Kasumi-1 (cell line): ENCODE data around the gene TCERG1L.
"Not testable (repeated sequence)": the region's sequence is repeated elsewhere in the genome, so short reads cannot be mapped to it uniquely, and the experiment has no call there.

Experiments used
- DNase-seq, 2 experiments: peaks; one replicate each; lab custom pipeline; 2025; lab: John Stamatoyannopoulos, UW

Gene TCERG1L

DNA sequence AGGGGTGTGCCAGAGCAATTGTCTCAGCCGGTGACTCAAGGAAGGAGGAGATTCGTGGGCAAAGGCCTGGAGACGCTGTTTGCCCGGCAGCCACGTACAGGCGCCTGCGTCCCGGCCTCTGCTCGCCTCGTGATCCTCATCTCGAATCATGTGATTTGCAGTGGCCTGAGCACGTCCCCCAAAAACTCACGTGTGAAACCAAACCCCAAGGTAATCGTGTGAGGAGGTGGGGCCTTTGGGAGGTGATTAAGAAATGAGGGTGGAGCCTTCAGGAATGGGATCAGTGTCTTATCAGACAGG lies 226.8 kb downstream of the TCERG1L start:
- DNase-seq = no peak

DNA sequence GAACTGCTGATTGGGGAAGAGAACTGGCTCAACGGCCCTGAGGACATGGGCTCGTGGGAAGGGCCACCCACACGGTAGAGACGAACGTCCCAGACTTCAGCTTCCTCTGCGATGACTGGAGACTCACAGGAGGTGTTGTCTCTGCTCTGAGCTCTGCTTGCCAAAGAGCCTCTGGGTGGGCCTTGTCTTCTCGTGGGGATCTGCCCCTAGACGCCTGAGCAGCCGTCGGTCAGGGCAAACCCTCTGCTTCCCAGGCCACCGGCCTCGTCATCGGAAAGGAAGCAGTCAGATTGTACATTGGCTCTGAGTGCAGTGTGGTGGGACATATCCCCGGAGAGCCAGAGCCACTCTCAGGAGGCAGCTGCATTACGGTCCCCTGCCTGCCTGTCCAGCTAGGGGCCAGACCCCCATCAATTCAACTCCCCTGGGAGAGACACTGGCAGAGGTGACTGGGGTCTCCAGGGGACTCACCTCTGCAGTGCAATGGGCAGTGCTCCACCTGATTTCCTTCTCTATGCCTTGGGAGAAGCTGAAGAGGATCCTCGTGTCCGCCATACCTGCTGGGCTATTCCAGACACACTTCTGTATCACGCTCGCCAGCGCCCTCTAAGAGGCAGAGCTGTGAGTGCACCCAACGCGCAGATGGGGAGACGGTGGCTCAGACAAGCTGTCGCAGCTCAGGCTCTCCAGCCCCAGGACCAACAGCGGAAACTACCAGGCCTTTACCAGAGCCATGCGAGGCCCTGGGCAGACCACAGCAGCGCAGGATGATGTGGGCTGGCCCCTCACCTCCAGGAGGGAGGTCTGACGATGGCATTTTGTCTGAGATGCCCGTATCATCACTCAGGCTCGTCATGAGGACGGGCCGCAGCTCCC lies 227.4 kb downstream of the TCERG1L start:
- DNase-seq = no peak

- no peak for DNase-seq
Observed at GRCh38 chr10:131082991-131083481, 228.5 kb downstream of the TCERG1L start.

DNA sequence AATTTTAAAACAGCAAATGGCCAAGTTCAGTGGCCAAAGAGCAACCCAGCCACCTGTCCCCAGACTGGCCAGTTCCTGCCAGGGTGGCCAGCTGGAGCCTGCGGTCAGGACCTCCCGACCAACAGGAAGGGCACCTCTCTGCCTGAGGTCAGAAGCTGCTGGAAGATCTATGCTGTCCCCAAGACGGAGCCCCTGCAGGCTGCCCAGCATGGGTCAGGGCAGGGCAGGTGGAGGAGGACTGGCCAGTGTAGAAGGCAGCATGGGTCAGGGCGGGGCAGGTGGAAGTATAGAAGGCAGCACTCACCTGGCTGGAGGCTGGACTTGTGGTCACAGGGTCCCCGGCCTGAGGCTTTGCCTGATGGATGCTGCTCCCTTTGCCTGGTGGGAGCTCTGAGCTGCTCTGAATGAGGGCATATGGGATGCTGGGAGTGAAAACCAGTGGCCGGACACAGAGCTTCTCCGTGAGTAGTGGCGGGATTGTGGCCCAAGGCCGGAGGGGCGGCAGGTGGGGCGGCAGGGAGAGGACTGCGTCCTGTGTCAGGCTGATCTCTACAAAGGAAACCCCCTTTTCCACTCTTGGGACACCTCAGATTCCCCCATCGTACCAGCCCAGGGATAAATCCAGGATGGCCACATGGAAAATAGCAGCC lies 229.2 kb downstream of the TCERG1L start:
- DNase-seq = no peak

GRCh38 chr10:131081786-131082185 lies 229.7 kb downstream of the TCERG1L start:
- no peak for DNase-seq

DNA sequence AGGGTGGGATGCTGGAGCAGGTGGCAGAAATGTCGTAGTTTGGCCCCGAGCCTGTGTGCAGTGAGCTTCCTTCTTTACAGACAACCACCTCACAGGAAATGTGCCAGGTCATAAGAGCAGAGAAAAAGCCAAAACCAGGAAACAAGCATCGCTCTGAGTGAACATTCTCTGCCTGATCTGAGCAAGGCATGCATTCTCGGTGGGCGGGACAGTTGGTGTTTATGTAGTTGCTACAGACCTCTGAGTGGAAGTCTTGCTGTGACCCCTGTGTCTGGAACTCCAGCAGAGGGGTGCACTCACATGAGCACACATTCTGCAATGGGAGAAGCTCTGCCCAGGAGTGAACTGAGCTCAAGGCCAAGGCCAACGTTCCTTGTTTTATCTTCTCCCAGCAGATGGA lies 230.1 kb downstream of the TCERG1L start:
- no peak for DNase-seq

GRCh38 chr10:131080571-131080970 lies 230.9 kb downstream of the TCERG1L start:
- no peak for DNase-seq

DNA sequence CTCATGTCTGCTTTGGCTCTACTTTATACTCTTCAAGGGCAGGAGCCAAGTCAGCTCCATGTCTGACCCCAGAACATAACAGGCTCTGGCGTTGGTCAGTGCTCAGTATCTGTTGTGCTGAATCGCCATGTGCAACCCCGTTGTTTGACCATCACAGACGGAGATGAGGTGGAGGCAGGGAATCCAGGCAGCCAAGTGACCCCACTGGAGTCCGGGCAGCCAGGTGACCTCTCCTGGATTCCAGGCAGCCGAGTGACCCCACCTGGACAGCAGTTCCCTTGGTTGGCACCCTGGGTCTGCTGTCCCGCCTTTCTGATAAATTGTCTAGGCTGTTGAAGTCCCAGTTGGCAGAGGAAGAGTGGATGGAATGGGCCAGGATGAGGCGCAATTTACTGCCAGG lies 232.2 kb downstream of the TCERG1L start:
- no peak for DNase-seq

DNA sequence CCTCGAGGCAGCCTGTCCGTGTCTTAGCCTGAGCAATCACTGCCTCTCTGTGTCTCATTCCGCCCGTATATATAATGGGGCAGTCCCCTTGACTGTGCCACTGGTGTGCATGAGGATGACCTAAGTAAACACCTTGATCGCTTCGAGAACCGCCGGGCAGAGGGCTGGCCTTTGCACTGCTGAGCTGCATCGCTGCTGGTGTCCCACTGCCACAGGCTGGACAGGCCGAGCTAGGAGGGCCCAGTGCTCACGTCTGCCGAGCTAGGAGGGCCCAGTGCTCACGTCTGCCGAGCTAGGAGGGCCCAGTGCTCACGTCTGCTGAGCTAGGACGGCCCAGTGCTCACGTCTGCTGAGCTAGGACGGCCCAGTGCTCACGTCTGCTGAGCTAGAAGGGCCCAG lies 232.6 kb downstream of the TCERG1L start:
- DNase-seq = not testable (repeated sequence)

GRCh38 chr10:131078131-131078881 lies 233.2 kb downstream of the TCERG1L start:
- no peak for DNase-seq

DNA sequence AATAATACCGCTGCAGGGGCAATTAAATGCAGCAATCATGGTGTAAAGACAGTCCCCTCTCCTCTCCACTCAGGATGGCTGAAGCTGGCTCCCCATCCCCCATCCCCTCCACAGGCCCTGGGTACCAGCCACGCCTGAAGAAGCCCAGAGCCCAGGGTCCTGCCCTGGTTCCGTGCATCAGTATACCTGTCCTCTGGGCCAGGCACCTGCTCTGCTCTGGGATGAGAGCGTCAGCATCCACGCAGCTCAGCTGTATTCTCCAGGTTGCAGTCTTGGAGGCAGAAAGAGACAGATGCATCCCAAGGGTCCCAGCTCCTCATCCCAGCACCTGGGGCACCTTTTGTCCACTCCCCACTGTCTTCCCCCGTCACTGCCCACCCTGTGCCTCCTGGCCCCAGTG lies 233.8 kb downstream of the TCERG1L start:
- no peak for DNase-seq

- DNase-seq = no peak
Observed at GRCh38 chr10:131077031-131077430, 234.5 kb downstream of the TCERG1L start.

DNA sequence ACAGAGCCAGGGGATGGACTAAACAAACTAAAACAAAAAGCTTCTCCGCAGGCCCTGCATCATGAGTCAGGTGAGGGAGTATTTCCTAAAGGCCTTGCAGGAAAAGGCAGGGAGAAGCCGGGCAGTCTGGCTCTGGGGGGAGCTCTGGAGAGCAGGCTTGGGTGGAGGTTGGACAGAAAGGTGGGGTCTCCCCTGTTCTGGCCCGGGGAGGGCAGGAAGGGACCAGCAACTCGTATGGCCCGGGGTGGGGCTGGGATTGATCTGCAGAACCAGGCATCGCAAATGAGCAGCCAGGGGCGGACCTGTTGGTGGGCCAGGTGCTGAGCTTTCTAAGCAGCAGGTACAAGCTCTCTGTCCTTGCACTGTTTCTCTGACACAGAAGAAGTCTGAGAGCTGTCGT lies 235.2 kb downstream of the TCERG1L start:
- no peak for DNase-seq

- DNase-seq = no peak
Observed at GRCh38 chr10:131075218-131075770, 236.2 kb downstream of the TCERG1L start.

DNA sequence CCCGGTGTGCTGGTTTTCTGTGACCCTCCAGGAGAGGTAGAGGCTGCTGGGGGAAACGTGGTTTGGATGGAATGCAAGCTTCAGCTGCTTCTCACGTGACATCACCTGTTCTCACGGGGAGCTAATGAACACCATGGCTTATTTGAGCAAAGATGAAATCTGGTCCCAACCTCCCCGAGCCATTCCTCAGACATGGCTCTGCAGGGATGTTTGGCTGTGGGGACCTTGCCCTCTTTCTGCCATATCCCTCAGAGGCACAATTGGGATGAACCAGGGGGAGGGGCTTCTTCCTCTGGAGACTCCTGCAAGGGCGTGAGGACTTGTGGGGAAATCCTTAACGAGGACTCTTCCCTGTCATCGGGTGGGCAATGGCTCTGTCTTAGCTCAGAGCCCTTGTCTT lies 236.8 kb downstream of the TCERG1L start:
- DNase-seq = no peak

DNA sequence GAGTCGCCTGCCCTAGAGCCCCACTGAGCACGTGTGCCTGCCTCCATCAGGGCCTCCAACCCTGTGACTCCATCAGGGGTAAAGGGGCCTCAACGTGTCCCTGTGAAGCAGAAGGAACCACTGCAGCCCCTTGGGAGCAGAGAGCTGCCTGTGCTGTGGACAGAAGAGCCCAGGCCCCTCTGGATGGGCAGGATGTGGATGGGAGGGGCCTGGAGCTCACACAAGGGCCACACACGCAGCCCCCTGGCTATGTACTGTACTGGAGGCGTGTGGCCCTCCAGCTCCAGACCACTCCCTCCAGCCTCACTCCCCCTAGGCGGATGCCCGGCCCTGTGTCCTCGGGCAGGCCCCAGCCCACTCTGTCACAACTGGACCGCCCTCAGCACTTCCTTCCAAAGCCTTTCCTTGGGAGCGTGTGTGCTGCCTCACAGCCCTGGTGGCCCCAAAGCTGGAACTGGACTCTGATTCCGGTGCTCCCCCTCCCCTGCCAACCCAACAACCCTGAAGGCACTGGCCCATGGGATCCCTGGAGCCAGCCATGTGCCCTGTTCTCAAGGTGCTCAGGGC lies 238.0 kb downstream of the TCERG1L start:
- DNase-seq = no peak

DNA sequence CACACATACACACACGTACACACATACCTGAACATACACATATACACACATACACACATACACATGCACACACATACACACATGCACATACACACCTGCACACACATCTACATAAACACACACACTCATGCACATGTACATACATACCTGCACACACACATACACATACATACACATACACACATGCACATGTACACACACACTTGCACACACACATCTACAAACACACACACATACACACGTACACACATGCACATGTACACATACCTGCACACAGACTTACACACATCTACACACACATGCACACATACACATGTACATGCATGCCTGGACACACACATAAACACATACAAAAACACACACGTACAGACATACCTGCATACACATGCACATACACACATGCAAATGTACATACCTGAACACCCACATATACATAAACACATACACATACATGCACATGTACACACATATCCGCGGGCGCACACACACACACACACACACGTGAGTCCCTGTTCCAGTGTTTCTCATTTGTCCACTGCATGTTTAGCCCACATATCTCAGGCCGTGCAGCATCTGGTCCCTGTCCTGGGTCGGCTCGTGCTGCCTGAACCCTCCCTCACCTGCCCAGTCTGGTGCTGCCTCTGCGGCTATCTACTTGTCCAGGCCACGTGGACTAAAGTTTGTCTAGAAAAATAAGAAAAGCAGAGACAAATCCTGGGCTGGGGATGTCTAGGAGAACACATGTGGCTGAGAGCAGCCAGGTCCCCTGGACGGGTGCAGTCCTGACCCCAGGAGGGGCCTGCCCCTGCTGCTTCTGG lies 238.7 kb downstream of the TCERG1L start:
- no peak for DNase-seq

DNA sequence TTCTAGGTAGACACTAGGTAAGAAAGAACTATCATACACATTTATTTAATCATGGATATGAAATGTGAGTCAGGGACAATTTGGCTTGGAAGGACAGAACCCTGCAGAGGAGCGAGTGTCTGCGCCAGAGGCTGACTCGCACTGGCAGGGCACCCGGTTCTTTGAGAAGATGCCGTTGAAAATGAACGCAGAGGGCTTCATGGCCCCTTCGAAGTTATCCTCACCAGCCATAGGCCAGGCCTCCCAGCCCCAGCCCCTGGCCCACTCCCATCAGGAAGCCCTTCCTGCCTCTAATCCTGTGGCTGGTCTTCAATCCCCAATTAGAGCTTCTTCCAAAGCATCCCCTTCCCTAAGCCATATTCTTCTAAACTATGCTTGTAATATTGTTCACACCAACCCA lies 239.8 kb downstream of the TCERG1L start:
- DNase-seq = no peak

- DNase-seq = no peak
Observed at GRCh38 chr10:131070856-131071255, 240.7 kb downstream of the TCERG1L start.

DNA sequence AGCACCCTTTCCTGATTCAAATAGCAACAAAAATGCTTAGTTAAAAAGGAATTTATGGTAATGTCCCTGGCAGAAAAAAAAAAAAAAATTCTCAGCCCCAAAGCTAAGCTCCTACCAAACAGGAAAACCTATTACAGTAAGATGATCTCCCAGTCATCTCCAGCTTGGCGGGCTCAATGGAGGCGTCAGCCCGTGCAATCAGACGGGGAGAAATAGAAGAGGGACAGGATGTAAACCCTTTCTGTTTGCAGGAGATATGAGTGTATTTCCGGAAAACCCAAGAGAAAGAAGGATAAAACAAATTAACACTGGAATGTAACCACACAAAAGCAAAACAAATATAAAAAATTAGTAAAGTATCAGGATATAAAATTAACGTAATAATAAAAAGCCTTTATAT lies 242.8 kb downstream of the TCERG1L start:
- no peak for DNase-seq

DNA sequence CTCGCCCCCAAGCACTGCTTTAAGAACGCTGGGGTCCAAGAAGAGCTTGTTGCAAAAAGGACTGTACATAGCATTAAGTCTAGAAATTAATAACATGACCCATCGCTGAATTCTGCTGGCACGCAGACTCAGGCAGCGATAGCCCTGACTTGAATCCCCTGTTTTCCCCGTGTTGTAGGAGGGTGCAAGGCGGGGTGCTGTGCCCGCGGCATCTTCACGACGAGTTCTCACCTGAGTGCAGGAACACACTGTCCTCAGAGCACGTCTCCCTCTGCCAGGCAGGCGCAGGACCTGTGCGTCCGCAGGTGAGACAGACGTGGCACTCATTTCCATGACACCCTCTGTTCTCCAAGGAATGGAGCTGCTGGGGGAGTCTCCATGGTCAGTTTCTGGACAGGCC lies 243.2 kb downstream of the TCERG1L start:
- no peak for DNase-seq
